SH-SY5Y (cell line): ENCODE measurements around the gene ARHGEF37.

Experiments used
- GATA2 ChIP-seq: IDR thresholded peaks from 2 replicates; pipeline ENCODE4 v1.6.1; 2011; ENCODE audit warnings: mild to moderate bottlenecking, low read depth, low read length
- GATA3 ChIP-seq: IDR thresholded peaks from 2 replicates; pipeline ENCODE4 v1.6.1; 2011; ENCODE audit warnings: low read depth, mild to moderate bottlenecking, low read length, moderate library complexity

GRCh38 chr5:149622466-149622865 lies 41.2 kb downstream of the ARHGEF37 start:
- no peak for TF ChIP-seq GATA2
- TF ChIP-seq GATA3: no peak
